GM04504 (cell line): Measurements from ENCODE around the gene TOR2A.

Source experiments
- DNase-seq: peaks from one replicate; pipeline ENCODE4 v3.0.0-alpha.2; 2012; ENCODE audit warnings: low read depth

The TOR2A gene

GRCh38 chr9:127720031-127720864 is 14.8 kb downstream of the TOR2A start:
- DNase-seq: no peak

GRCh38 chr9:127717766-127718165 is 17.3 kb downstream of the TOR2A start:
- no peak for DNase-seq

DNA sequence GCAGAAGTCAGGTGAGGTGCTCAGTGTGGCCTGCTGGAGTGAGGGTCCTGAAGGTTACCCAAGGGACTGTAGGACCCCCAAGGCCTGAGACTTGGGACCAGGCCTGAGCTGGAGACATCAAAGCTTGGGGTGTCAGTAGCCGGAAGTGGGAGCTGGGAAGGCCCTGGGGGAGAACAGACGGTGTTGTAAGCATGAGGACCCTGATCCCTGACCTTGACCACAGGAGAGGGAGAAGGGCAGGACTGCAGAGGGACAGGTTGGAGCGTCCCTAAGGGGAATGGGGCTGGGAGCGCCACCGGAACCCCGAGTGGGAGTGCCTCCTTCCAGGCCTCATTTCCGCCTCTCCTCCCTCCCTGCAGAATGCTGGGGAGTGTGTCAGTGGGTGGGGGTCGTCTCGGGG is 18.7 kb downstream of the TOR2A start:
- DNase-seq: no peak

DNA sequence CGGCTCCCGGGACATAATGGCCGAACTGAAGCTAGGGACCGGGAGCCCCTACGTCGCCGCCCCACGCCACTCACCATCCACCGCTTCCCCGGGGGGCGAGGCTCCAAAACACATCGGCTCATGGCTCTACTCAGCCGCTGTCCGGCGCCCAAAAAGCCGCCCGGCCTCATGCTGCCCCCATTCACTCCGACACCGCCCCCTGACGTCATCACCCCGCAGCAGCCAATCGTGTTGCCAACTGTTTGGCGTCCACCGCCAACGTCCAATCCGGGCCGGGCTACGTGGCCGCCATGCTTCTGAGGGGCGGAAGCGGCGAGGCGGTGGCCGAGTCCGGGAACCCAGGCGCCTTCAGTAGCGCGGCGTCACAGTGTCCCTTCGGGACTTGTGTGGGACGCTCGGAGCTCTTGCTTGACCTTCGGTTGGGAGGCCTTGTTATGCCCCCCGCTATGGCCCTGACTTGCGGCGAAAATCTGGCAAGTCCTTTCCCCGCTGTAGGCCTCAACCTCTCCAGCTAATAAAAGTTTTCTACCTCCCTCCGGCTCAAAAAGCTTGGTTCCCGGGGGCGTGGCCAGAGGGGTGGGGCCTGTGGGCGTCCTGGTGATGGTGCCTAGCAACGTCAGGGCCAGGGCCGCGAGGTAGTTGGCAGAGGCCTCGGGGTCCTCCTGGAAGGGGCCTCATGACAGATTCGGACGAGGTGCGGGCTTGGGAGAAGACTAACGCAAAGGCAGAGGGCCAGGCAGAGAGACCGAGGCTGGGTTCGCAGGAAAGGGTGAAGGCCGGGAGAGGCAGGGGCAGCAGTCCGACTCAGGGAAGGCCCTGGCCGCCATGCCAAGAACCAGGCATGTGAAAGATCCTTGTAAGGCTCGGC is 19.4 kb downstream of the TOR2A start, which contains the start of the genes PTRH1 and TTC16:
TSS of gene PTRH1 (minus strand) at position 194 of the 868 bp plus-strand sequence. CDS start at position 170, 24 bp downstream.
TSS of gene TTC16 (plus strand) at position 610 of the 868 bp plus-strand sequence. CDS start at position 677, 67 bp downstream.
- peak; percentile 93 for DNase-seq

DNA sequence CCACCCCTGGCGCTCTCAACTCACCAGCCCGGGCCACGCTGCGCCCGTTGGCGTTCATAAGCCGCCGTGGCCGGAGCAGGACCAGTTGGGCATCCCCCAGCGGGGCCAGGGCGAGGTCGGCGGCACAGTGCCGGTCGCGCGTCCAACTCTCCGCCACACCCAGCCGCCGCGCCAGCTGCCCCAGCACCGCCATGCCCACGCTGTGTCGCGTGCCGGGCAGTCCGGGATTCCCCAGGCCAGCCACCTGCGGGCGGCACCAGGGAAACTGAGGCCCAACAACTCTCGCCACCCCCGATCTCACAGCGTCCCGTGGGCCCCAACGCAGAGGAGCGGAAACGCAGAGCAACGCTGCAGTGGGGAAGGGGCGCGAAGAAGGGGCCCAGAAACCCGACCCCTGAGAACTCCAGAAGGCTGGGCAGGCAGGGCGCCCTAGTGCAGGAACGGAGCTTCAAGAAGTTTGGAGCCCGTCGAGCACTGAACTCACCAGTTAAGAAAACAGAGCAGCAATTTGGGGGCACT is 20.1 kb downstream of the TOR2A start:
- no peak for DNase-seq

- no peak for DNase-seq
Measured at GRCh38 chr9:127714020-127714750, 20.9 kb downstream of the TOR2A start.

- no peak for DNase-seq
Measured at GRCh38 chr9:127712867-127713266, 22.2 kb downstream of the TOR2A start.

DNA sequence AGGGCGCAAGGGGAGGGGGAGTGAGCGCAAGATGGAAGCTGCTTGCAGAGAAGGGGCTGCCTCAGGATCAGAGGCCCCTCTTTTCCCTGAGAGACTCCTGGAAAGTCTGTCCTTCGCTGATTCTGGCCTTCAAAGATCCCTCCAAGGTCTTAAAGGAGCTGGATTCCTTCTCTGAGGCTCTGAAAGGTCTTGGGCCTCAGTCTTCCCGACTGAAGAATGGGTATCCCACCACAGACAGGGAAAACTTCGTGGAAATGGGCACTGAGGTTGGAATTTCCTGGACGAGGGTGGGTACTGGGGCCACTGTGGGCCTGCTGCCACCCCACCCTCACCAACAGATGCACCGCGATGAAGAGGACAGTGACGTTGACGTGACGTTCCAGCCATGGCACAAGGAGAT is 22.7 kb downstream of the TOR2A start:
- DNase-seq: no peak

DNA sequence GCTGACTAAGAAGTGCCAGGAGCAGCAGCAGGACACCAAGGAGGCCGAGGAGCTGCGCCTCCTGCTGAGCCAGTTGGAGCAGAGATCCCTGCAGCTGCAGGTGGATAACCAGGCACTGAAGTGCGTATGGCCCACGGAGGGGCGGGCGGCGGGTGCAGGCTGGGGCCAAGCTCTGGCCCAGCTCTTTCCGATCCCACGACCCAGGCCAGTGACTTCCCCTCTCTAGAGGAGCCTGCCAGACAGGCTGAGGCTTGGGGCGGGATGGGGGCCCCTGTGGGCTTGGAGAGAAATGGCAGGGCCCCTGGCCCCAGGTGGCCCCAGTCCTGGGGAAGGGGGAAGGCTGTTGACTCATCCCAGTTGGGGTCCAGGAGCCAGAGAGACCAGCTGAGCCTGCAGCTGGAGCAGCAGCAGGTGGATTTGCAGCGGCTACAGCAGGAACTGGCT is 23.2 kb downstream of the TOR2A start:
- no peak for DNase-seq

GRCh38 chr9:127711226-127711701 is 23.8 kb downstream of the TOR2A start:
- no peak for DNase-seq

DNA sequence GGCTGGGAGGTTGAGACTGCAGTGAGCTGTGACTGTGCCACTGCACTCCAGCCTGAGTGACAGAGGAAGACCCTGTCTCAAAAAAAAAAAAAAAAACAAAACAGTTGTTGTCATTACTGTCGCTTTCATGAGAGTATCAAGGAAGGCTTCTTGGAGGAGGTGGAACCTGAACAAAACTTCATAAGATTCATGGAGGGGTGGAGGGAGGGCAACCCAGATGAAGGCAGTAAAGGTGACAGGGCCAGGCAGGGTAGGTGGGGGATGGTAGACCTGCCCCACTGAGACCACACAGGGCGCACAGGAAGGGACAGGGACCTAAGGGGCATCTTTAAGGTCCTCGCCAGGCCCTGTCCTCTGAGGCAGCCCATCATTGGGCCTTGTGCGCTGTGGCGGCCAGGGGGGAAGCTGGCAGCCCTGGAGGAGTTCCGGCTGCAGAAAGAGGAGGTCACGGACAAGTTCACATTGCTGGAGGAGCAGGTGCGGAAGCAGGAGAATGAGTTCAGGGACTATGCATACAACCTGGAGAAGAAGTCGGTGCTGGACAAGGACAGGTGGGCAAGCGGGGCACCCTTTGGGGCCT is 24.8 kb downstream of the TOR2A start:
- DNase-seq: no peak

- DNase-seq: no peak
Measured at GRCh38 chr9:127708952-127709587, 26.0 kb downstream of the TOR2A start.

- DNase-seq: no peak
Measured at GRCh38 chr9:127707766-127708165, 27.3 kb downstream of the TOR2A start.

GRCh38 chr9:127706836-127707241 is 28.3 kb downstream of the TOR2A start, which contains the start of gene CFAP157:
CFAP157 (plus strand) TSS chr9:127706988; CDS start chr9:127707032, 44 bp downstream.
- no peak for DNase-seq

DNA sequence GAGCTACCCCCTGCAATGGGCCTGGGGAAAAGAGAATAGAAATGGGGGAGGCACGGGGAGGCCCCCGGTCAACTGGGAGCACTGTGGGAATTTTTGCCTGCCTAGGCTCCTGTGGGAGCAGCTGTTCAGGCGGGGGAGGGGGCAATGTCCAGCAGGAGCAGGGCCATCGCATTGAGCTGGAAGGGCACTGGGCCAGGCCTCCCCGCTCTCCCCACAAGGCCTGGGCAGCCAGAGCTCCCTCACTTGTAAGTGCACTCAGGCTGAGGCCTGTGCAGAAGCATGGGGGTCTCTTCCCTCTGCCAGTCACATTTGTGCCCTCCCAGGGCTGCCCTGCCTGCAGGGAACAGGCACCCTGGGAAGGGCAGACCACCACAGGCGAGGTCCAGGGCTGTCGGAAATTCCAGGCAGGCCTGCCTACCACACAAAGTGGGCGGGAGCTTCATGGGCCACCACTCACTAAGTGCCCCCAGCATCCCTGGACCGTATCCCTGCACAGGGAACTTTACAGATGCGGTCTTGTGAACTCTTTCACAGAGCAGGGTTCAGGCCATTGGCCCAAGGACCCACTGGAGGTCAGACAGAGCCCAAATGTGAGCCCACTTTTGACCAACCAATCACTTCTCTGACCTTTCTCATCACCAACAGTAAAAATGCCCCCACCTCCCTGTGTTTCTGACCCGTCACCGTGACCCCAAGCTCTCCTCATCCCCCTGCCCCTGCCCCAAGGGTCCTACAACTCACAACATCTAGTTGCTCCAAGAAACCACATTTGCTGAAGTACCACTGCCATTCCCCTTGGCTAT is 29.3 kb downstream of the TOR2A start:
- no peak for DNase-seq

- no peak for DNase-seq
Measured at GRCh38 chr9:127703289-127703946, 31.7 kb downstream of the TOR2A start.

GRCh38 chr9:127700594-127701255 is 34.4 kb downstream of the TOR2A start:
- DNase-seq: no peak

- DNase-seq: no peak
Measured at GRCh38 chr9:127700140-127700539, 35.0 kb downstream of the TOR2A start.
